ENCODE measurements around the gene IL26. TPM values are rescaled to one million over a fixed set of nuclear protein-coding genes. Genes with fewer than 3 reads are reported as not detected.
"Not testable (repeated sequence)": the region's sequence is repeated elsewhere in the genome, so short reads cannot be mapped to it uniquely, and the experiment has no call there.

The IL26 gene
- polyA plus RNA-seq, 1 donor (not counting 4 experiments of a cell fraction or from before 2014, with no cell fraction given), result not detected

- H3K79me2 ChIP-seq (ENCODE audit: control insufficient read depth, insufficient read depth, low read length), result no peaks in the 10 kb centered on the region
- no peak for FAIRE-seq
- H2AFZ ChIP-seq (ENCODE audit: control insufficient read depth, low read length), result no peak overlapping the region
- no peaks in the 10 kb centered on the region for H3K9me3 ChIP-seq (ENCODE audit: control insufficient read depth, low read depth, low read length)
- dilution Hi-C loops (cut with MboI; ENCODE audit: extremely low pct_ligation_motif_present, low sequenced_read_pairs), result no loop called here
- H3K36me3 ChIP-seq (ENCODE audit: control insufficient read depth in 2 of 2, extremely low read depth in 1 of 2, insufficient read depth in 2 of 2, low read length in 2 of 2), result no peaks in the 10 kb centered on the region
- H3K9me1 ChIP-seq (ENCODE audit: control insufficient read depth, extremely low read depth, insufficient read depth, low read length), result no peaks in the 10 kb centered on the region
- no peak overlapping the region for H3K4me2 ChIP-seq (ENCODE audit: control insufficient read depth, extremely low read depth, insufficient read depth, low read depth, low read length)
- no peaks in the 10 kb centered on the region for H4K20me1 ChIP-seq (ENCODE audit: control insufficient read depth, extremely low read depth, insufficient read depth, low read length)
- TF ChIP-seq CTCF (optimal IDR thresholded peaks at IDR 0.05 in 1 of 3, IDR thresholded peaks at IDR 0.05 in 1 of 3, conservative IDR thresholded peaks at IDR 0.05 in 1 of 3; ENCODE audit: extremely low read depth in 1 of 3, insufficient read depth in 2 of 3, low read length in 3 of 3) (no peak), EZH2 (IDR thresholded peaks at IDR 0.05; ENCODE audit: low read length) (no peak)
- H3K27me3 ChIP-seq (ENCODE audit: control insufficient read depth, extremely low read depth, insufficient read depth, low read length), result no peaks in the 10 kb centered on the region
- no peak overlapping the region for H3K4me3 ChIP-seq (ENCODE audit: control insufficient read depth in 2 of 3, extremely low read depth in 1 of 3, insufficient read depth in 2 of 3, low read depth in 1 of 3, low read length in 3 of 3)
- H3K4me1 ChIP-seq (ENCODE audit: control insufficient read depth, extremely low read depth, insufficient read depth, low read length), result peaks cover 5% of the 10 kb centered on the region
- no peak overlapping the region for H3K27ac ChIP-seq (ENCODE audit: control insufficient read depth, insufficient read depth, low read length)
- no peak for DNase-seq (ENCODE audit: low read depth, low spot score)
- no peak overlapping the region for H3K9ac ChIP-seq (ENCODE audit: control insufficient read depth, extremely low read depth, insufficient read depth, low read length)
Observed at GRCh38 chr12:68175557-68176061, 50.0 kb downstream of the IL26 start.

- H3K79me2 ChIP-seq (ENCODE audit: control insufficient read depth, insufficient read depth, low read length); dilution Hi-C loops (cut with MboI; ENCODE audit: extremely low pct_ligation_motif_present, low sequenced_read_pairs); FAIRE-seq; H3K4me3 ChIP-seq (ENCODE audit: control insufficient read depth in 2 of 3, extremely low read depth in 1 of 3, insufficient read depth in 2 of 3, low read depth in 1 of 3, low read length in 3 of 3); DNase-seq (ENCODE audit: low read depth, low spot score); H3K9me3 ChIP-seq (ENCODE audit: control insufficient read depth, low read depth, low read length); H3K36me3 ChIP-seq (ENCODE audit: control insufficient read depth in 2 of 2, extremely low read depth in 1 of 2, insufficient read depth in 2 of 2, low read length in 2 of 2); H4K20me1 ChIP-seq (ENCODE audit: control insufficient read depth, extremely low read depth, insufficient read depth, low read length); H3K4me1 ChIP-seq (ENCODE audit: control insufficient read depth, extremely low read depth, insufficient read depth, low read length); H3K4me2 ChIP-seq (ENCODE audit: control insufficient read depth, extremely low read depth, insufficient read depth, low read depth, low read length); H3K9ac ChIP-seq (ENCODE audit: control insufficient read depth, extremely low read depth, insufficient read depth, low read length); H2AFZ ChIP-seq (ENCODE audit: control insufficient read depth, low read length); H3K27ac ChIP-seq (ENCODE audit: control insufficient read depth, insufficient read depth, low read length); H3K27me3 ChIP-seq (ENCODE audit: control insufficient read depth, extremely low read depth, insufficient read depth, low read length); H3K9me1 ChIP-seq (ENCODE audit: control insufficient read depth, extremely low read depth, insufficient read depth, low read length): not testable (repeated sequence)
Observed at GRCh38 chr12:68174761-68175160, 50.8 kb downstream of the IL26 start.

GRCh38 chr12:68173792-68174191, 51.8 kb downstream of the IL26 start:
- dilution Hi-C loops (cut with MboI; ENCODE audit: extremely low pct_ligation_motif_present, low sequenced_read_pairs), result no loop called here
- H3K4me3 ChIP-seq (ENCODE audit: control insufficient read depth in 2 of 3, extremely low read depth in 1 of 3, insufficient read depth in 2 of 3, low read depth in 1 of 3, low read length in 3 of 3), result no peak overlapping the region
- no peaks in the 10 kb centered on the region for H3K36me3 ChIP-seq (ENCODE audit: control insufficient read depth in 2 of 2, extremely low read depth in 1 of 2, insufficient read depth in 2 of 2, low read length in 2 of 2)
- no peak overlapping the region for H3K27ac ChIP-seq (ENCODE audit: control insufficient read depth, insufficient read depth, low read length)
- H4K20me1 ChIP-seq (ENCODE audit: control insufficient read depth, extremely low read depth, insufficient read depth, low read length), result no peaks in the 10 kb centered on the region
- no peak overlapping the region for H2AFZ ChIP-seq (ENCODE audit: control insufficient read depth, low read length)
- H3K9me1 ChIP-seq (ENCODE audit: control insufficient read depth, extremely low read depth, insufficient read depth, low read length), result no peaks in the 10 kb centered on the region
- no peak overlapping the region for H3K4me2 ChIP-seq (ENCODE audit: control insufficient read depth, extremely low read depth, insufficient read depth, low read depth, low read length)
- peaks cover under 1% of the 10 kb centered on the region for H3K4me1 ChIP-seq (ENCODE audit: control insufficient read depth, extremely low read depth, insufficient read depth, low read length)
- no peak for DNase-seq (ENCODE audit: low read depth, low spot score)
- H3K27me3 ChIP-seq (ENCODE audit: control insufficient read depth, extremely low read depth, insufficient read depth, low read length), result no peaks in the 10 kb centered on the region
- TF ChIP-seq EZH2 (IDR thresholded peaks at IDR 0.05; ENCODE audit: low read length), result no peak
- no peak for TF ChIP-seq CTCF (optimal IDR thresholded peaks at IDR 0.05 in 1 of 3, IDR thresholded peaks at IDR 0.05 in 1 of 3, conservative IDR thresholded peaks at IDR 0.05 in 1 of 3; ENCODE audit: extremely low read depth in 1 of 3, insufficient read depth in 2 of 3, low read length in 3 of 3)
- no peak overlapping the region for H3K9ac ChIP-seq (ENCODE audit: control insufficient read depth, extremely low read depth, insufficient read depth, low read length)
- H3K79me2 ChIP-seq (ENCODE audit: control insufficient read depth, insufficient read depth, low read length), result no peaks in the 10 kb centered on the region
- no peak for FAIRE-seq
- no peaks in the 10 kb centered on the region for H3K9me3 ChIP-seq (ENCODE audit: control insufficient read depth, low read depth, low read length)
